SK-N-SH (cell line): ENCODE measurements around the gene MTF2. TPM values are rescaled to one million over a fixed set of nuclear protein-coding genes. Genes with fewer than 3 reads are reported as not detected.

Experiments used
- CTCF ChIA-PET: fragments of 300-600, 350-600 bp; formaldehyde crosslinking; extraction: SDS; loops from one replicate; lab custom pipeline; 2021; lab: Yijun Ruan, JAX
- POLR2A ChIA-PET: fragments of 350-600 bp; sonication (Branson Sonifier 250); formaldehyde crosslinking; extraction: SDS; loops from one replicate; lab custom pipeline; 2020; ENCODE audit warnings: antibody characterized with exemption, inconsistent platforms; lab: Yijun Ruan, JAX
- DNase-seq: peaks from one replicate; pipeline ENCODE4 v3.0.0; 2012
- H2AFZ ChIP-seq: fragments of 200-600 bp; sonication (generic); 2 replicates; pipeline ENCODE4 v1.8.1; 2016; ENCODE audit warnings: antibody characterized with exemption, mild to moderate bottlenecking, low read depth
- H3F3A ChIP-seq: fragments of 200-600 bp; sonication (generic); replicated peaks from 2 replicates; pipeline ENCODE3; 2016; ENCODE audit warnings: antibody characterized with exemption, mild to moderate bottlenecking; ENCODE audit not compliant: insufficient read depth
- H3K27ac ChIP-seq, 2 experiments: fragments of 200-500 bp in 1 of 2; fragments of 200-600 bp in 1 of 2; sonication (Bioruptor generic) in 1 of 2; sonication (generic), shearing (Covaris generic) in 1 of 2; 2 replicates each; pipeline versions ENCODE4 v1.5.1 to v1.6.1; 2014 to 2016; ENCODE audit warnings: low read depth in 2 of 2, inconsistent platforms in 1 of 2, low read length in 1 of 2, mild to moderate bottlenecking in 1 of 2, mixed read lengths in 1 of 2
- H3K27me3 ChIP-seq: fragments of 200-600 bp; sonication (generic), shearing (Covaris generic); 2 replicates; pipeline ENCODE4 v1.6.1; 2016; ENCODE audit warnings: mixed run types; ENCODE audit not compliant: insufficient read depth
- H3K36me3 ChIP-seq, 2 experiments: fragments of 200-500 bp in 1 of 2; fragments of 200-600 bp in 1 of 2; sonication (Bioruptor generic) in 1 of 2; sonication (generic) in 1 of 2; replicated peaks in 1 of 2; 2 replicates each; pipeline versions ENCODE3 to v1.5.1; 2014 to 2016; ENCODE audit warnings: low read length in 1 of 2, mild to moderate bottlenecking in 1 of 2; ENCODE audit not compliant: insufficient read depth in 2 of 2, control insufficient read depth in 1 of 2
- H3K4me1 ChIP-seq, 2 experiments: fragments of 200-500 bp in 1 of 2; fragments of 200-600 bp in 1 of 2; sonication (Bioruptor generic) in 1 of 2; sonication (generic), shearing (Covaris generic) in 1 of 2; 2 replicates each; pipeline versions ENCODE4 v1.5.1 to v1.6.1; 2014 to 2016; ENCODE audit warnings: low read depth in 1 of 2, low read length in 1 of 2, mixed run types in 1 of 2; ENCODE audit not compliant: insufficient read depth in 2 of 2, control insufficient read depth in 1 of 2
- H3K4me2 ChIP-seq: fragments of 200-600 bp; sonication (generic), shearing (Covaris generic); 2 replicates; pipeline ENCODE4 v1.6.1; 2017; ENCODE audit warnings: mixed run types
- H3K4me3 ChIP-seq, 2 experiments: fragments of 200-500 bp in 1 of 2; fragments of 200-600 bp in 1 of 2; sonication (Bioruptor generic) in 1 of 2; sonication (generic), shearing (Covaris generic) in 1 of 2; 2 replicates each; pipeline versions ENCODE4 v1.5.1 to v1.8.1; 2014 to 2016; ENCODE audit warnings: low read depth in 2 of 2, inconsistent platforms in 1 of 2, low read length in 1 of 2, mild to moderate bottlenecking in 1 of 2, mixed read lengths in 1 of 2, moderate library complexity in 1 of 2
- H3K79me2 ChIP-seq: fragments of 200-600 bp; sonication (generic); 2 replicates; pipeline ENCODE4 v1.8.1; 2017; ENCODE audit warnings: mild to moderate bottlenecking; ENCODE audit not compliant: insufficient read depth
- H3K9ac ChIP-seq: fragments of 200-600 bp; sonication (generic); 2 replicates; pipeline ENCODE4 v1.6.1; 2017; ENCODE audit warnings: mixed run types
- H3K9me2 ChIP-seq: fragments of 200-600 bp; sonication (generic); 2 replicates; pipeline ENCODE4 v1.6.1; 2017; ENCODE audit warnings: mixed run types
- H3K9me3 ChIP-seq: fragments of 200-600 bp; sonication (generic); 2 replicates; pipeline ENCODE4 v1.6.1; 2017; ENCODE audit warnings: mixed run types, mild to moderate bottlenecking, moderate library complexity
- H4K20me1 ChIP-seq: fragments of 200-600 bp; sonication (generic); 2 replicates; pipeline ENCODE4 v1.6.1; 2017; ENCODE audit warnings: mild to moderate bottlenecking, mixed run types; ENCODE audit not compliant: insufficient read depth
- CHD2 ChIP-seq: fragments of 150-350 bp; IDR thresholded peaks from 2 replicates; pipeline ENCODE4 v1.6.1; 2018; ENCODE audit warnings: low read length; ENCODE audit not compliant: partially characterized antibody
- EZH2phosphoT487 ChIP-seq: fragments of 200-600 bp; sonication (generic); IDR thresholded peaks from 2 replicates; pipeline ENCODE4 v1.6.1; 2017; ENCODE audit warnings: low read depth, mixed run types, mild to moderate bottlenecking, antibody characterized with exemption, moderate library complexity, borderline replicate concordance
- FOSL2 ChIP-seq: IDR thresholded peaks from 2 replicates; pipeline ENCODE4 v1.4.0; 2012; ENCODE audit warnings: low read depth, mild to moderate bottlenecking, moderate library complexity, borderline replicate concordance
- FOXJ3 ChIP-seq: sonication (generic); formaldehyde crosslinking; IDR thresholded peaks from 2 replicates; pipeline ENCODE4 v1.5.1; 2020; ENCODE audit warnings: mild to moderate bottlenecking, missing genetic modification reagents
- FOXM1 ChIP-seq: IDR thresholded peaks from 2 replicates; pipeline ENCODE4 v1.4.0; 2012; ENCODE audit warnings: low read depth, mild to moderate bottlenecking
- MEF2A ChIP-seq: IDR thresholded peaks from 2 replicates; pipeline ENCODE4 v1.4.0; 2012; ENCODE audit warnings: low read depth, borderline replicate concordance
- NFIC ChIP-seq: IDR thresholded peaks from 2 replicates; pipeline ENCODE4 v1.4.0; 2012; ENCODE audit warnings: borderline replicate concordance
- RAD21 ChIP-seq: IDR thresholded peaks from 2 replicates; pipeline ENCODE4 v1.6.1; 2012; ENCODE audit warnings: mild to moderate bottlenecking, low read length
- RCOR1 ChIP-seq: fragments of 150-350 bp; IDR thresholded peaks from 2 replicates; pipeline ENCODE4 v1.6.1; 2017; ENCODE audit warnings: antibody characterized with exemption, low read length
- SIN3A ChIP-seq: IDR thresholded peaks from 2 replicates; pipeline ENCODE4 v1.6.1; 2012; ENCODE audit warnings: low read depth, mild to moderate bottlenecking, low read length, moderate library complexity, borderline replicate concordance
- SMC3 ChIP-seq: IDR thresholded peaks from 2 replicates; pipeline ENCODE4 v1.6.1; 2012; ENCODE audit warnings: low read depth, low read length, improper control_type of control experiment
- TAF1 ChIP-seq: IDR thresholded peaks from 2 replicates; pipeline ENCODE4 v1.6.1; 2012; ENCODE audit warnings: low read depth, mild to moderate bottlenecking, low read length, moderate library complexity, borderline replicate concordance
- YY1 ChIP-seq: IDR thresholded peaks from 2 replicates; pipeline ENCODE4 v1.4.0; 2012; ENCODE audit warnings: low read depth, mild to moderate bottlenecking
- ZBTB33 ChIP-seq: IDR thresholded peaks from 2 replicates; pipeline ENCODE4 v1.4.0; 2012; ENCODE audit warnings: low read depth, borderline replicate concordance
- WGBS: methylation state at CpG from one replicate; pipeline ENCODE4 v1.1.6; 2017; ENCODE audit warnings: low lambda C conversion rate; 5-methylcytosine and 5-hydroxymethylcytosine counted together
- polyA plus RNA-seq, 3 experiments: library from polyadenylated mRNA; depleted of rRNA; stranded (reverse); fragments of >200 nt; gene quantifications; 2 replicates each; pipeline ENCODE4 v1.2.3, GENCODE V29; 2012
- TF ChIP-seq, protein P1 (sequence below): IDR thresholded peaks from 2 replicates; pipeline ENCODE4 v1.6.1; 2012; ENCODE audit warnings: mild to moderate bottlenecking, low read depth, low read length, moderate library complexity
- TF ChIP-seq, protein P2 (sequence below): fragments of 150-350 bp; IDR thresholded peaks from 2 replicates; pipeline ENCODE4 v1.6.1; 2016; ENCODE audit warnings: mild to moderate bottlenecking, low read depth, low read length
- TF ChIP-seq, protein P3 (sequence below): fragments of 200-600 bp; sonication (generic); IDR thresholded peaks from 2 replicates; pipeline ENCODE4 v1.6.1; 2017; ENCODE audit warnings: antibody characterized with exemption, mild to moderate bottlenecking, moderate library complexity
- TF ChIP-seq, protein P4 (sequence below): IDR thresholded peaks from 2 replicates; pipeline ENCODE4; 2012

The MTF2 gene
- polyA plus RNA-seq, 1 of the 3 experiments (the other 2 are of a cell fraction): 11.9 TPM

DNA sequence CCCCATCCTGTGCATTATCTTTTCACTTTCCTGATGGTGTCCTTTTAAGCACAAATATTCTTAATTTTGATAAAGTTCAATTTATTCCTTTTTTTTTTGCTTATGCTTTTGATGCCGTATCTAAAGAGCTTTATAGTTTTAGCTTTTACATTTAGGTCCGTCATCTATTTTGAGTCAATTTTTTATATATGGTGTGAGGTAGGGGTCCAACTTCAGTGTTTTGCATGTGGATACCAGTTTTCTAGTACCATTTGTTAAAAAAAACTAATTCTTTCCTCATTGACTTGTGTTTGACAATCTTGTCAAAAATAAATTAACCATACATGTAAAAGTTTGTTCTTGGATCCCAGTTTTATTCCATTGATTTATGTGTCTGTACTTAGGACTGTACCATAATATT, 4.9 kb downstream of the MTF2 start:
- POLR2A ChIA-PET: no interaction called here

More for the DNA sequence above, 4.9 kb downstream of the MTF2 start:
- no peak overlapping the region for H3K27ac ChIP-seq
- H4K20me1 ChIP-seq: peaks cover 28% of the 10 kb centered on the region
- peaks cover 6% of the 10 kb centered on the region; the same call in 1 of the 2 replicates for H3K9me3 ChIP-seq
- H3K9ac ChIP-seq: no peak overlapping the region
- peaks cover 0 to 6% of the 10 kb centered on the region in 2 experiments; a peak in 2 of 4 replicates for H3K4me1 ChIP-seq
- H2AFZ ChIP-seq: no peak overlapping the region
- H3K4me2 ChIP-seq: no peak overlapping the region
- peaks cover 29% of the 10 kb centered on the region for H3F3A ChIP-seq
- CTCF ChIA-PET: no interaction called here
- TF ChIP-seq FOSL2 (no peak), RAD21 (no peak), ZBTB33 (no peak), RCOR1 (no peak), EZH2phosphoT487 (no peak), TAF1 (no peak), CHD2 (no peak), SMC3 (no peak), FOXJ3 (no peak), NFIC (no peak), MEF2A (no peak), SIN3A (no peak), FOXM1 (no peak), YY1 (no peak)
- TF ChIP-seq, protein P1, sequence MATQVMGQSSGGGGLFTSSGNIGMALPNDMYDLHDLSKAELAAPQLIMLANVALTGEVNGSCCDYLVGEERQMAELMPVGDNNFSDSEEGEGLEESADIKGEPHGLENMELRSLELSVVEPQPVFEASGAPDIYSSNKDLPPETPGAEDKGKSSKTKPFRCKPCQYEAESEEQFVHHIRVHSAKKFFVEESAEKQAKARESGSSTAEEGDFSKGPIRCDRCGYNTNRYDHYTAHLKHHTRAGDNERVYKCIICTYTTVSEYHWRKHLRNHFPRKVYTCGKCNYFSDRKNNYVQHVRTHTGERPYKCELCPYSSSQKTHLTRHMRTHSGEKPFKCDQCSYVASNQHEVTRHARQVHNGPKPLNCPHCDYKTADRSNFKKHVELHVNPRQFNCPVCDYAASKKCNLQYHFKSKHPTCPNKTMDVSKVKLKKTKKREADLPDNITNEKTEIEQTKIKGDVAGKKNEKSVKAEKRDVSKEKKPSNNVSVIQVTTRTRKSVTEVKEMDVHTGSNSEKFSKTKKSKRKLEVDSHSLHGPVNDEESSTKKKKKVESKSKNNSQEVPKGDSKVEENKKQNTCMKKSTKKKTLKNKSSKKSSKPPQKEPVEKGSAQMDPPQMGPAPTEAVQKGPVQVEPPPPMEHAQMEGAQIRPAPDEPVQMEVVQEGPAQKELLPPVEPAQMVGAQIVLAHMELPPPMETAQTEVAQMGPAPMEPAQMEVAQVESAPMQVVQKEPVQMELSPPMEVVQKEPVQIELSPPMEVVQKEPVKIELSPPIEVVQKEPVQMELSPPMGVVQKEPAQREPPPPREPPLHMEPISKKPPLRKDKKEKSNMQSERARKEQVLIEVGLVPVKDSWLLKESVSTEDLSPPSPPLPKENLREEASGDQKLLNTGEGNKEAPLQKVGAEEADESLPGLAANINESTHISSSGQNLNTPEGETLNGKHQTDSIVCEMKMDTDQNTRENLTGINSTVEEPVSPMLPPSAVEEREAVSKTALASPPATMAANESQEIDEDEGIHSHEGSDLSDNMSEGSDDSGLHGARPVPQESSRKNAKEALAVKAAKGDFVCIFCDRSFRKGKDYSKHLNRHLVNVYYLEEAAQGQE: no peak
- TF ChIP-seq, protein P2, sequence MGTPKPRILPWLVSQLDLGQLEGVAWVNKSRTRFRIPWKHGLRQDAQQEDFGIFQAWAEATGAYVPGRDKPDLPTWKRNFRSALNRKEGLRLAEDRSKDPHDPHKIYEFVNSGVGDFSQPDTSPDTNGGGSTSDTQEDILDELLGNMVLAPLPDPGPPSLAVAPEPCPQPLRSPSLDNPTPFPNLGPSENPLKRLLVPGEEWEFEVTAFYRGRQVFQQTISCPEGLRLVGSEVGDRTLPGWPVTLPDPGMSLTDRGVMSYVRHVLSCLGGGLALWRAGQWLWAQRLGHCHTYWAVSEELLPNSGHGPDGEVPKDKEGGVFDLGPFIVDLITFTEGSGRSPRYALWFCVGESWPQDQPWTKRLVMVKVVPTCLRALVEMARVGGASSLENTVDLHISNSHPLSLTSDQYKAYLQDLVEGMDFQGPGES: no peak
- TF ChIP-seq, protein P3, sequence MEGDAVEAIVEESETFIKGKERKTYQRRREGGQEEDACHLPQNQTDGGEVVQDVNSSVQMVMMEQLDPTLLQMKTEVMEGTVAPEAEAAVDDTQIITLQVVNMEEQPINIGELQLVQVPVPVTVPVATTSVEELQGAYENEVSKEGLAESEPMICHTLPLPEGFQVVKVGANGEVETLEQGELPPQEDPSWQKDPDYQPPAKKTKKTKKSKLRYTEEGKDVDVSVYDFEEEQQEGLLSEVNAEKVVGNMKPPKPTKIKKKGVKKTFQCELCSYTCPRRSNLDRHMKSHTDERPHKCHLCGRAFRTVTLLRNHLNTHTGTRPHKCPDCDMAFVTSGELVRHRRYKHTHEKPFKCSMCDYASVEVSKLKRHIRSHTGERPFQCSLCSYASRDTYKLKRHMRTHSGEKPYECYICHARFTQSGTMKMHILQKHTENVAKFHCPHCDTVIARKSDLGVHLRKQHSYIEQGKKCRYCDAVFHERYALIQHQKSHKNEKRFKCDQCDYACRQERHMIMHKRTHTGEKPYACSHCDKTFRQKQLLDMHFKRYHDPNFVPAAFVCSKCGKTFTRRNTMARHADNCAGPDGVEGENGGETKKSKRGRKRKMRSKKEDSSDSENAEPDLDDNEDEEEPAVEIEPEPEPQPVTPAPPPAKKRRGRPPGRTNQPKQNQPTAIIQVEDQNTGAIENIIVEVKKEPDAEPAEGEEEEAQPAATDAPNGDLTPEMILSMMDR: no peak
- TF ChIP-seq, protein P4, sequence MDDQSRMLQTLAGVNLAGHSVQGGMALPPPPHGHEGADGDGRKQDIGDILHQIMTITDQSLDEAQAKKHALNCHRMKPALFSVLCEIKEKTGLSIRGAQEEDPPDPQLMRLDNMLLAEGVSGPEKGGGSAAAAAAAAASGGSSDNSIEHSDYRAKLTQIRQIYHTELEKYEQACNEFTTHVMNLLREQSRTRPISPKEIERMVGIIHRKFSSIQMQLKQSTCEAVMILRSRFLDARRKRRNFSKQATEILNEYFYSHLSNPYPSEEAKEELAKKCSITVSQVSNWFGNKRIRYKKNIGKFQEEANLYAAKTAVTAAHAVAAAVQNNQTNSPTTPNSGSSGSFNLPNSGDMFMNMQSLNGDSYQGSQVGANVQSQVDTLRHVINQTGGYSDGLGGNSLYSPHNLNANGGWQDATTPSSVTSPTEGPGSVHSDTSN: no peak
- peaks cover 99% of the 10 kb centered on the region for H3K79me2 ChIP-seq
- peaks cover 3 to 31% of the 10 kb centered on the region in 2 experiments for H3K36me3 ChIP-seq
- no peaks in the 10 kb centered on the region for H3K27me3 ChIP-seq
- H3K4me3 ChIP-seq: no peak overlapping the region
- H3K9me2 ChIP-seq: no peaks in the 10 kb centered on the region
- whole genome bisulfite sequencing: 96% methylated on average over 2 of the region's 2 CpGs
- DNase-seq: no peak
